AG08395 (cell line): ENCODE results near the gene UBE2L6.
"Not testable (repeated sequence)": the region's sequence is repeated elsewhere in the genome, so short reads cannot be mapped to it uniquely, and the experiment has no call there.

ENCODE experiments used
- DNase-seq: peaks from one replicate; pipeline ENCODE4 v3.0.0; 2012; ENCODE audit warnings: mixed read lengths, low spot score

The UBE2L6 gene

DNA sequence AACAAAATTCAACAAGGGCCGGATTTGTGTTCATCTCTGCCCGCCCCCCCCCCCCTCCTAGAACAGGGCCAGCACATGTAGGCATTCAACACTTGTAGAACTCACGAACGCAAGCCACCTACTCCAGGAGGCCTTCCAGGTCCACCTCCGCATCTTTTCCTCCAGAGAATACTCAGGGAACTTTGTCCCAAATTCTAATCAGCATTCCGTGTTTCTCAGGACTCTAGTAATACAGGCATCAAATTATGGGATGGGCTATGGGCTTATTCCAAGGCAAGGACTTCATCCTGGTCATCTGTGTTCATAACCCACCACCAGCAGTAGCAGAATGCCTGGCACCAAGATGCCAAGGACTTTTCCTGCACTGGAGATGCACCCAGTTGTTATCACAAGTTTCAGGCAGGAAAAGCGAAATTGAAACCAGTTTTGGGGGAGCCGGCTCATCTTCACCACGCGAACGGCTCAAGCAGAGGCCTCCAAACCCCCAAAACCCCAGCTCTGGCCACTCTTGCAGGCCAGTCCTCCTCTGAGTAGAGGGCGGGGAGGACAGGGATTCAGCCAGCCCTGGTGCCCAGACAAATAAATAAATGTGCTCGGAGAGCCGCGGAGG lies 462 bp downstream of the UBE2L6 start:
- no peak for DNase-seq

DNA sequence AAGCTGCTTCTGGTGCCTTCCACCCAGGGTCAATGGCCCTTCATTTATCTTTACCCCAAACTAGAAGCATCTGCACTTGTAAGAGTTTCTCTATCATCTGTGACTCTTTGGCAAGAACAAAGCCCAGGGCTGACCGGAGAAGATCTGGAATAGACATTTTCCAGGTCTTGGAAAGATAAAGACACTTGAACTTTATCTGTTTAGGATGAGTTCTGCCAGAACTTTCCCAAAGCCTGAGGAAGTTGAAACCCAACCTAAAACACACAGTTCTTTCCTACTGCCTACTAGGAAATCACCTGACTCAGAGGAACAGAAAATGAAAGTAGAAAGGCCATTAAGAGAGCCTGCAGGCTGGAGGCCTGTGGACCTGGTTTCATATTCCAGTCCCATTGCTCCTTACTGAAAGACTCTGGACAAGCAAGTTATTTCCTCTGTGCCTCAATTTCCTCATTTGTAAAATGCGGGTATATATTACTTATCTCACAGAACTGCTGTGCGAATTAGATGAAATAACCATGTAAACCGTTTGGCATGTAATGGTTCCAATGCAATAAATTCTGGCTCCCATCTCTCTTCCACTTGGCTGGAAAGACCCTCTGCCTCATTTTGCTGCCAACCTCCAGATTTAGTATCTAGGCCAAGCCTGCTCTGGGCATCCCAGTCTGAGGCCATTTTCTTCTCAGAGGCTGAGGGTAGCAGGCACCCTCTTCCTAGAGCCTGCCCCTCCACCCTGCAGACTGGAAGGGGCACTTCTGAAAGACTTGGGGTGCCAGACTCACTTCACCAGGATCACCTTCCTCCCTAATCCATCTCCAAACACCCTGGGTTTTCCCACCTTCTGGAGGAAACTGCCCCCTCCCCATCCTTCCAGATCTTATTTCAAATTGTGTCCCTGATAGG lies 1.2 kb downstream of the UBE2L6 start:
- peak; percentile 51 for DNase-seq

DNA sequence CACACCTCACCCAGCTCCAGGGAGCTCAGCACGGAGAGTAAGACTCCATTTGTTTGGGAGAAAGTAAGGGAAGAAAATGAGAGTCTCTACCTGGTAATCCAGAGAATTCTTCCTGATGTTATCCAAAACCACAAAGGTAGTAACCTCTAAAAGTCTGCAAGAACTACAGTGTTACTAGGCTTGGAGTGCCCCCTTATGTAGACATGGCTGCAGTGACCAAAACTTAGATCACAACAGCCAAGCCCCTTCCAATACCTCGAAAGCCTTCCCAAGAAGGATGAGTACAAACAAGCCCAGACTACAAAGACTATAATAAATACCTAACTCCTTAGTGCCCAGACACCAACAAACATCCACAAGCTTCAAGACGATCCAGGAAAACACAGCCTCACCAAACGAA lies 4.9 kb downstream of the UBE2L6 start:
- DNase-seq, result no peak

DNA sequence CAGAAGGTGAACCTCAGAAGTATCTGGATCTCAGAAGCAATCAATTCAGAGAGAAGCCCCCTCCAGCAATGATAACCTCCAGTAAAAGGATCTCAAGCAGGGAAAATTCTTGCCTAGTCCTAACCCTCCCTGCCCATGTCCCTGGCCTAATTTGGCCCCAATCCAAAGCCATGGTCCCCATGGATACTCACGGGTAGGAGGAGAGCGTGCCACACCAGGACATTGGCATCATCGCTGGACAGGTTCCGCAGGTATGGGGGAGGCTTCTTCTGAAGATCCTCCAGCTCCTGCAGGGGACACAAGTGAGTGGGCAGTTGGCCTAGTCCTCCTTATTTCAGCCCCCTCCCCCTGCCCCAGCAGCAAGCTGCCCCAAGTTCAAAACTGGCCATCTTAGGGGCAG lies 7.3 kb downstream of the UBE2L6 start:
- DNase-seq, result no peak

DNA sequence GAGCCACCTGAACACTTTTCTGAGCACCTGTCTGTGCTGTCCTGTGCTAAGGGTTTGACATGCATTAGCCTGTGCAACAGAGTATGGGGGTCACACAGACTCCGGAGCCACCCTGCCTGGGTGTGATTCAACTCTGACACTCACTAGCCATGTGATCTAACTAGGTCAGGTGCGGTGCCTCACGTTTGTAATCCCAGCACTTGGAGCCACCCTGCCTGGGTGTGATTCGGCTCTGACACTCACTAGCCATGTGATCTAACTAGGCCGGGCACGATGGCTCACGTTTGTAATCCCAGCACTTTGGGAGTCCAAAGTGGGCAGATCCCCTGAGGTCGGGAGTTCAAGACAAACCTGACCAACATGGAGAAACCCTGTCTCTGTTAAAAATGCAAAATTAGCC lies 11.4 kb downstream of the UBE2L6 start:
- no peak for DNase-seq

DNA sequence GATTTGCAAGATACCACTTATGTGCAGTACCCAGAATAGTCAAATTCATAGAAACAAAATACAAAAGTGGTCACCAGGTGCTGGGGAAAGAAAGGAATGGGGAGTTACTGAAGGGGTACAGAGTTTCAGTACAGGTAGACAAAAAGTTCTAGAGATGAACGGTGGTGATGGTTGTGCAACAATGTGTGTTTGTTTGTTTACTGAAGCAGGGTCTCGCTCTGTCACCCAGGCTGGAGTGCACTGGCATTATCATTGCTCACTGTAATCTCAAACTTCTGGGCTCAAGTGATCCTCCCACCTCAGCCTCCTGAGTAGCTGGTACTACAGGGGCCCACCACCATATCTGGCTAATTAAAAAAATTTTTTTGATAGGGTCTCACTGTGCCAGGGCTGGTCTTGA lies 12.1 kb downstream of the UBE2L6 start:
- no peak for DNase-seq

DNA sequence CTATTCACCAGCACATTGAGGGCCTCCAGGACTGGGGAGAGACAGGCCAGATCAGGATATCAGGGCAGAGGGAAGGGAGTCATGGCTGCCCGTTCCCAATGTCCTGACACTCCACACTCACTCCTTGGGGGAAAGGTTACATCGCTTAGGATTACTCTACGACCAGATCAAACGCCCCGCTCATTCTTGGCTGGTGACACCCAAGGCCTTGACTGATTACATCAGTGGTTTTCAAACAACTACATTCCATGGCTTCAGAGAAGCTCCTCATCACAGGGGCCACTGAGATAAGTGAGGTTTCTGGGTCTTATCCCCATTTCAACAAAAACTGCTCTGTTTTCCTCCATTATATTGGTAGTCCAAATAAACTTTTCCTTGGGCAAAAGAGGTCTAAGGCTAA lies 15.0 kb downstream of the UBE2L6 start:
- no peak for DNase-seq

DNA sequence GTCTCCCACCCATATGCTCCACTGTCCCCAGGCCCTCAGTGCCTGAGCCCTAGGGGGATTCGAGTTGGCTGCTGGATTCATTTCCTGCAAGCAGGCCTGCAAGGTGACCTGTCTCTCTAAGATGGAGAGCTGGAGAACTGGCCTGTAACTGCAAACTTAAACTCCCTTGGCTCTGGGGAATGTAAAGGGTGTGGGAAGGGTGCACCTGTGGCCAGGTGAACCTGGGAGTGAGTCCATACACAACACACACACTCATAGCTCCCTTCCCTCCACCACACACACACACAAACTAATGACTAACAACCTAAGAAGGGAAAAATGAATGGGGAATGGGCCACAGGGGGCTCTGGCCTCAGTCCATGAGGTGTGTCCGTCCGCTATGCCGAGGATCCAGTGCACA lies 15.5 kb downstream of the UBE2L6 start:
- no peak for DNase-seq

DNA sequence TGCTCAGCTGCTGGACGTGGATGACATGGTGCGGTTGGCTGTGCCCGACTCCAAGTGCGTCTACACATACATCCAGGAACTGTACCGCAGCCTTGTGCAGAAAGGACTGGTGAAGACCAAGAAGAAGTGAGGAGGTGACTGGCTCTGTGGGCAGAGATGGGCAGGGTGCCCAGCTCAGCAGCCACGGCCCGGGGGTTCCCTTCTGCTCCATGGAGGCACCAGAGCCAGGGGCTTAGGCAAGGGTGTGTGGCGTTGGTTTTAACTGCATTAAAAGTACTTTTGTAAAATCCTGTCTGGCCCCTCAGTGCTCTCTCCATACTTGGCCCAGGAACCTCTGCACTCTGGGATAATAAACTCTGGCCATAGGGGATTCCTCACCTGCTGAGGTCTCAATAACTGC lies 17.5 kb downstream of the UBE2L6 start:
- DNase-seq, result no peak

DNA sequence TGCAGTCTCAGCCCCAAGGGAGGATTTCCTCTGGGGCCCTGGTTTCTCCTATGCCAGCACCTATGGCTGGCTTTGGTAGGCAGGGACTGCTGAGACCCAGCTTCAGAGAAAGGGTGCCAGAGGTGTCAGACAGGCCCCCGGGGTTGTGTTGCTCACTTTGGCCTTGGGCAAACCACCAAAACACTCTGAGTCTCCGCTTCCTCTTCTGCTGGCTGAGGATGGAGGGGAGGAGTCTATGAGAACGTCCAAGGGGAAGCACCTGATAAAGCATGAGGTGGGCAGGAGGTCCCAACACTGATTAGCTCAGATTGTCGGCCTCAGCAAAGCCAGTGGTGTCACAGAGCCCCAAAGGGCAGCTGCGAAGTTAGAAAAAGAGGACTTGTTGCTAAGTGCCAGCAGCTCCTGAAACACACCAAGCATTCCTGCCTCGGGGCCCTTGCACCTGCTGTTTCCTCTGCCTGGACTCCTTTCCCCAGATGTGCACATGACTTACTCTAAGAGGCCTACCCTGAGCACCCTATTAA lies 19.6 kb downstream of the UBE2L6 start:
- DNase-seq, result no peak

DNA sequence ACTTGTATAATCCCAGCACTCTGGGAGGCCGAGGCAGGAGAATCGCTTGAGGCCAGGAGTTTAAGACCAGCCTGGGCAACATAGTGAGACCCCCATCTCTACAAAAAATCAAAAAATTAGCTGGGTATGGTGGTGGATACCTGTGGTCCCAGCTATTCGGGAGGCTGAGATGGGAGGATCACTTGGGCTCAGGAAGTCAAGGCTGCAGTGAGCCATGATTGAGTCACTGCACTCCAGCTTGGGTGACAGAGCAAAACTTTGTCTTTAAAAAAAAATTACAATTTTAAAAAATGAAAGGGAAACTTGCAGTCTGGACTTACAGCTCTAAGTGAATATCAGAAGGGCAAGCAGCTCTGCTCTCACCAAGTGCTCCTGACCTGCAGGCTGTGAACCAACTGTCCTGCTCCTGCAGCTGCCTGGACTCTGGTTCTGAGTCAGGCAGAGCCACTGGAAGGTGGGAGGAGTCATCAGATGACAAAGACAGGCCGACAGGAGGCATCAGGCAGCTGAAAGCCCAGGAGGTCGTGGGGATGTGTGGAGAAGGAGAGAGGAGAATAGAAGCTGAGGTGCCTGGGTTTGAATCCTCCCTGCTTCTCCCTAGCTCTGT lies 20.5 kb downstream of the UBE2L6 start:
- DNase-seq, result peak; percentile 77

DNA sequence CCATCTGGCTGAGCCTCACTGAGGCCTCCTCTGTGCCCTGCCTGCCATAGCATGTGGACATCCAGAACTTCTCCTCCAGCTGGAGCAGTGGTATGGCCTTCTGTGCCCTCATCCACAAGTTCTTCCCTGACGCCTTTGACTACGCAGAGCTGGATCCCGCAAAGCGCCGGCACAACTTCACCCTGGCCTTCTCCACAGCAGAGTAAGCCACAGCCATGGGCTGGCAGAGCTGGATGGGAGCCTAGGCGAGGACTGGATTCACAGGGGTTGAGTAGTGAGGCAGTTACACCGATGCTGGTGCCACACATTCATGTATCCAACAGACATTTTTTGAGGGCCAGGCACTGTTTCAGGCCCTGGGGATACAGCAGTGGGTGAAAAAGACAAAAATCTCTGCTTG lies 21.0 kb downstream of the UBE2L6 start:
- DNase-seq, result no peak

DNA sequence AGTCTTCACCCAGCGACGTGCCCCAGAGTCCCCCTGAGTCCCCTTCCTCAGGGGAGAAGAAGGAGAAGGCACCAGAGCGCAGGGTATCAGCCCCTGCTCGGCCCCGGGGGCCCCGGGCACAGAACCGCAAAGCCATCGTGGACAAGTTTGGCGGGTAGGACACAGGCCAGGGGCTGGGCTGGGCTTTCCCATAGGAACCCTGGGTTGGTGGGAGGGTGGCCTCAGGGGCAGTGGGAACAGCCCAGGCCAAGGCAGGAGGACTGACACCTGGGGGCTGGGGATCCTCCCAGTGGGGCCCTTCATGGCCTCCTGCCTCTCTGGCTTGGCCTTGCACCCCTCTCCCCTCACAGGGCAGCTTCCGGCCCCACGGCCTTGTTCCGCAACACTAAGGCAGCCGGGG lies 21.6 kb downstream of the UBE2L6 start:
- DNase-seq, result no peak

DNA sequence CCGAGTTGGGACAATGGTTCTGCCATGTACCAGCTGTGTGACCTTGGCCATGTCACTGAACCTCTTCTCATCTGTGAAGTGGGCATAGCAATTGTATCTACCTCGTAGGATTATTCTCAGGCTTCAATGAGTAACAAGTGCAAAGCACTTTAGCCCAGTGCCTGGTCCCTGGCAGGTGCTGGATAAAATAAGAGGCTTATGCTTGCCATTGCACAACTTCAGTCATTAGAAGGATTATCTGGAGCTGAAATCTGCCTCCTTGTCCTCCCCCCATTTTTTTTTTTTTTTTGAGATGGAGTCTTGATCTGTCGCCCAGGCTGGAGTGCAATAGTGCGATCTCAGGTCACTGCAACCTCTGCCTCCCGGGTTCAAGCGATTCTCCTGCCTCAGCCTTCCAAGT lies 22.9 kb downstream of the UBE2L6 start:
- no peak for DNase-seq

DNA sequence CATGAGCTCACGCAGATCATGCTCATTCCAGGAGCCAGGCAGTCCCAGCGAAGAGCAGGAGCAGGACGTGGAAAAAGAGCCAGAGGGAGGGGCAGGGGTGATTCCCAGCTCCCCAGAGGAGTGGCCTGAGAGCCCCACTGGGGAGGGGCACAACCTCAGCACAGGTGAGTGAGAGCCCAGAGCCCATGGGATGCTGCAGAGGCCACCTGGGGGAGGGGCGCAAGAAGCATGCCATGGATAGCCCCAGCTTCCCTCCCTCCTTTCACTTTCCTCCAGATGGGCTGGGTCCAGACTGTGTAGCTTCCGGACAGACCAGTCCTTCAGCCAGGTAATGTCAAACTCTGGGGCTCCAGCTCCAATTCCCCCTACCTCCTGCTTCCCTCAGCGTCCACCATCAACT lies 23.9 kb downstream of the UBE2L6 start:
- DNase-seq, result no peak

DNA sequence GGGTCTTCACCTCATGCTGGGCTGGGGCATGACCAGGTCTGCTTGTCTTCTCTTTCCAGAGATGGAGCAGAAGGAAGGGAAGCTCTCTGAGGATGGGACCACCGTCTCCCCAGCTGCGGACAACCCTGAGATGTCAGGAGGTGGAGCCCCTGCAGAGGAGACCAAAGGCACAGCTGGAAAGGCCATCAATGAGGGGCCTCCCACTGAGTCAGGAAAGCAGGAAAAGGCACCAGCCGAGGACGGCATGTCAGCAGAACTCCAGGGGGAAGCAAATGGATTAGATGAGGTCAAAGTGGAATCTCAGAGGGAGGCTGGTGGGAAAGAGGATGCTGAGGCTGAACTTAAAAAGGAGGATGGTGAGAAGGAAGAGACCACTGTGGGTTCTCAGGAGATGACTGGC lies 24.9 kb downstream of the UBE2L6 start:
- no peak for DNase-seq

DNA sequence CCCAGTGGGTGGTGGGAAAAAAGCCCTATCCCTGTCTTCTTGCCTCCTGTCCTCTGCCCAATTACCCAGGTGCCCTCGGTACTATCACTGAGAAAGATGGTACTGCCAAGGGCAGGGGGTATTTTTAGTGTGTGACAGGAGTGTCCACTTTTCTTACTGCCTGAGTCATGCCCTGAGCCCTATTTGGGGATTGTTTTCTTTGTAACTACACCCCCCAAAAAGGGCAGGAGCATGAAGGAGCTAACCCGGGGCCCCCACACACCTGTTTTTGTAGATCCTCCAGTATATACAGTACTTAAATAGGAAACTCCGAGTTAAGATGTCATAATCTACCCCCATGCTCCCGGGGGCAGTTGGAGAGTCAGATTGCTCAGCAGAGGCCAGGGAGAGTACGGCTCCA lies 26.3 kb downstream of the UBE2L6 start:
- no peak for DNase-seq

DNA sequence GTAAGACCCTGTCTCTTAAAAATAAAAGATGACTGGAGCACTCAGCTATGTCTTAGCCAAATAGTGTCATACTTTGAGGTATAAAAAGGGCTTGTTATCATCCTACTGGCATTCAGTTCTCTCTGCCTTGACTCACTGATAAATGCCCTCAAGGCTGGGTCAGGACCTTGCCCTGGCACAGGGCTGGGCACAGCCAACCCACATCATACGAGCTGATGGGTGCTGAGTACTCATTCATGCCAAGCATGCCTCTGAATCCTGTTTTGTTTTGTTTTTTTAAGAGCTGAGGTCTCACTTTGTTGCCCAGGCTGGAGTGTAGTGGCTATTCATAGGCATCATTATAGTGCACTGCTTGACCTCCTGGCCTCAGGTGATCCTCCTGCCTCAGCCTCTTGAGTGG lies 28.1 kb downstream of the UBE2L6 start:
- no peak for DNase-seq

DNA sequence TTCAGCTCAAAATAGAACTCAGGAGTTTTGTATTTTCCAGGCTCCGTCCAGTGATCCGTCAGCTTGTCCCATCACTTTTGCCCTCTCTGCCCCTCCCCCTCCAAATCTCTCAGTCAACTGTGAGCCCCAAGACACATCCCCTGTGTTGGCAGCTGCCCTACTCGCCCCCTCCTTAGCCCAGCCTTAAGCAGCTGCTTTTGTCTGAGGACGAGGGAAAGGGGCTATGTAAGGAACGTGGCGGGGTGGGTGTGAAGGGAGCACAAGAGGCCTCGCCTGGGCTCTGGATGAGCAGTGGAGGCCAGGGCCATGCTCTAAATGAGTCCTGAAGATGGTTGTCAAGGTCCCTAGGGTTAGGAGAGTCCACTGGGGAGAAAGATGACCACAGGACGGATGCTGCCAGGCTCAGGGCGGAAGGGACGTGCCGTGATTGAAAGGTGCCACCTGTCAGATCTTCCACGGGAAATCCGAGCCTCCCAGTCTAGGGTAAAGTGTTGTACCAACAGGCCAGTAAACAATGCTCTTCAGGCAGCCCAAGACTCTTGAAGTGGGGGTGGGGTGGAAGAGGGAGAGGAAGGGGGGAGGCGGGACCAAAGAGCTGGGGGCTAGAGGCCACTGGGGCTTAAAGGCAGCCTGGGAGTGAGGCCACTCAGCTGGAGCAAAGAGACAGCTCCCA lies 30.4 kb downstream of the UBE2L6 start, which contains the start of gene SMTNL1:
SMTNL1 (plus strand) TSS at position 649 of the 673 bp plus-strand sequence. CDS start 5,048 bp downstream, outside the sequence.
- DNase-seq, result no peak

DNA sequence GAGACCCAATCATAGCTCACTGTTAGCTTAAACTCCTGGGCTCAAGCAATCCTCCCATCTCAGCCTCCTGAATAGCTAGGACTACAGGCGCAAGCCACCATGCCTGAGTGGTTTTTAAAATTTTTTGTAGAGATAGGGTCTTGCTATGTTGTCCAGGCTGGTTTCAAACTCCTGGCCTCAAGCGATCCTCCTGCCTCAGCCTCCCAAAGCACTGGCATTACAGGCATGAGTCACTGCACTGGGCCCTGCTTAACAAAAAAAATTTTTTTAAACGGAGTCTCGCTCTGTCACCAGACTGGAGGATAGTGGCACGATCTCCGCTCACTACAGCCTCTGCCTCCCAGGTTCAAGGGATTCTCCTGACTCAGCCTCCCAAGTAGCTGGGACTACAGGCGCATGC lies 33.0 kb downstream of the UBE2L6 start:
- DNase-seq, result not testable (repeated sequence)

DNA sequence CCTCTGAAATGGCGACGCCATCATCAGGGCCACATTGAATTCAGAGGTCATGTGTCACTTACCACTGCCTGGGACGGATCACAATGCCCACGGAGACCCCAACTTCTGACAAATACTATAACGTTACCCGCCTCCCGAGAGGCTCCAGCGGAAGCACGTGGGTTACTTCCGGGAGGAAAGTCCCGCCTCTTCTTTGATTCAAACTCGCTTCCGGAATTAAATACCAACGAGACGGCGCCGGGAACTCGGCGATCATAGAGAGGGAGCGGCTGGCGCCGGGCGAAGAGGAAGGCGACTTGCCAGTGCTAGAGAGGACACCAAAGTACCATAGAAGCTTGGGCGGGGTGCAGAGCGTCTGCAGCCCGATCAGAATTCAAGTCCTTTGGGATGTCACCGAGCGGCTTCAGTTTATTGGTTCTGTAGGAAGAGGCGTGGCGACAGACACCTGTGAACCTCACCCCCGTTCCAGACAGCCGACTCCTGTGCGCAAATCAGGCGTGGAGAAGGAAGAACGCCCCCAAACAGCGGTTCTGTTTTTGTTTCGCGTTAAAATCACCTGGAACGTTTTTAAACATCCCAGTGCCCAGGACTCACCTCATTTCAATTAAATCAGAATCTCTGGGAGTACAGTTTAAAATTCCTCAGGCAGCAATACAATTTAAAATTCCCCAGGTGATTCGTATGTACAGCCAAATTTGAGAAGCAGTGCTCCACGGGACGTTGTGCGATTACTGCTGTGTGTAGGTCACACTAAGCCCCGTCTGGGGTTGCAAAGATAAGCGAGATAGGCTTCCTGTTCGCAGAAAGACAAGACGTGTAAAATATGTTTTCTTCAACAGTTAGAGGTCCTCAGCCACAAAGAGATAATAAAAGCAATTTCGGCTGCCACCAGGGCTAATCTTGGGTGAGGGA lies 36.6 kb downstream of the UBE2L6 start, which contains the start of gene TIMM10:
TIMM10 (minus strand) TSS at position 159 of the 912 bp plus-strand sequence. CDS start 565 bp downstream, outside the sequence.
- peak; percentile 95 for DNase-seq
